Neural crest cell (in vitro differentiated cells): ENCODE data around the gene TCF25. TPM values are rescaled to one million over a fixed set of nuclear protein-coding genes. Genes with fewer than 3 reads are reported as not detected.

Experiments used
- DNase-seq: peaks from one replicate; pipeline ENCODE4 v3.0.0; 2021; ENCODE audit warnings: low read depth, mixed read lengths, low spot score
- H3K27ac Mint-ChIP-seq: one replicate; pipeline ENCODE4 v1.8.0; 2021; ENCODE audit warnings: mild to moderate bottlenecking, mixed read lengths; ENCODE audit not compliant: unreplicated experiment
- H3K27me3 Mint-ChIP-seq: 2 replicates; pipeline ENCODE4 v1.8.0; 2021; ENCODE audit warnings: low read depth, mild to moderate bottlenecking, mixed read lengths
- H3K36me3 Mint-ChIP-seq: 2 replicates; pipeline ENCODE4 v1.8.0; 2021; ENCODE audit warnings: low read depth, mild to moderate bottlenecking, mixed read lengths
- H3K4me1 Mint-ChIP-seq: 2 replicates; pipeline ENCODE4 v1.8.0; 2021; ENCODE audit warnings: mixed read lengths
- H3K4me3 Mint-ChIP-seq: one replicate; pipeline ENCODE4 v1.8.0; 2021; ENCODE audit warnings: mild to moderate bottlenecking, mixed read lengths
- H3K9me3 Mint-ChIP-seq: 2 replicates; pipeline ENCODE4 v1.8.0; 2021; ENCODE audit warnings: mixed read lengths
- CTCF ChIP-seq: fragments of 200-600 bp; sonication (generic); conservative IDR thresholded peaks from 2 replicates; pipeline ENCODE4 v1.5.0; 2021; ENCODE audit warnings: antibody characterized with exemption, mild to moderate bottlenecking
- total RNA-seq: library from RNA; stranded (reverse); gene quantifications from 2 replicates; pipeline ENCODE4 v1.2.1, GENCODE V29; 2021

Gene TCF25
- total RNA-seq, 1 donor from 2014 or later = 209 TPM

- no peaks in the 10 kb centered on the region for H3K27me3 Mint-ChIP-seq
Observed at GRCh38 chr16:89903908-89904515, 30.6 kb downstream of the TCF25 start.

GRCh38 chr16:89904606-89905510 lies 31.5 kb downstream of the TCF25 start:
- no peak overlapping the region for H3K27ac Mint-ChIP-seq
- H3K4me3 Mint-ChIP-seq = no peak overlapping the region
- H3K9me3 Mint-ChIP-seq = no peaks in the 10 kb centered on the region
- no peak for TF ChIP-seq CTCF
- no peak for DNase-seq
- no peaks in the 10 kb centered on the region for H3K27me3 Mint-ChIP-seq
- peaks cover 19% of the 10 kb centered on the region for H3K36me3 Mint-ChIP-seq
- no peaks in the 10 kb centered on the region for H3K4me1 Mint-ChIP-seq

More at GRCh38 chr16:89903908-89904515, 30.6 kb downstream of the TCF25 start:
- H3K4me1 Mint-ChIP-seq = no peaks in the 10 kb centered on the region
- no peak for TF ChIP-seq CTCF
- no peak overlapping the region for H3K4me3 Mint-ChIP-seq
- peaks cover 24% of the 10 kb centered on the region for H3K36me3 Mint-ChIP-seq
- H3K27ac Mint-ChIP-seq = no peak overlapping the region
- H3K9me3 Mint-ChIP-seq = no peaks in the 10 kb centered on the region
- DNase-seq = no peak

- no peak for DNase-seq
- no peak overlapping the region for H3K4me3 Mint-ChIP-seq
- no peaks in the 10 kb centered on the region for H3K27me3 Mint-ChIP-seq
- TF ChIP-seq CTCF = no peak
- peak overlapping the region; percentile 62 for H3K27ac Mint-ChIP-seq
- no peaks in the 10 kb centered on the region for H3K9me3 Mint-ChIP-seq
- no peaks in the 10 kb centered on the region for H3K4me1 Mint-ChIP-seq
- H3K36me3 Mint-ChIP-seq = peaks cover 22% of the 10 kb centered on the region
Observed at GRCh38 chr16:89905511-89906139, 32.2 kb downstream of the TCF25 start.

- H3K27me3 Mint-ChIP-seq = no peaks in the 10 kb centered on the region
- H3K9me3 Mint-ChIP-seq = no peaks in the 10 kb centered on the region
- no peak overlapping the region for H3K4me3 Mint-ChIP-seq
- DNase-seq = no peak
- no peak overlapping the region for H3K27ac Mint-ChIP-seq
- TF ChIP-seq CTCF = no peak
- H3K4me1 Mint-ChIP-seq = no peaks in the 10 kb centered on the region
- peaks cover 25% of the 10 kb centered on the region for H3K36me3 Mint-ChIP-seq
Observed at GRCh38 chr16:89906140-89907025, 33.0 kb downstream of the TCF25 start.
